K562 (cell line): ENCODE results near the gene BCORL1. TPM values are rescaled to one million over a fixed set of nuclear protein-coding genes. Genes with fewer than 3 reads are reported as not detected.

ENCODE experiments used
- ATAC-seq: fragments of 200-7000 bp; cut with Tn5 transposase; 3 replicates; pipeline ENCODE4 v1.9.1; 2020; ENCODE audit warnings: moderate library complexity
- BruUV-seq: library from RNA; stranded (reverse); fragments of 400-500 nt; replicated peaks from 2 replicates; lab custom pipeline; 2021; lab: Mats Ljungman, UMichigan
- CTCF ChIA-PET: fragments of 300-600 bp; formaldehyde crosslinking; extraction: SDS; loops from one replicate; lab custom pipeline; 2021; ENCODE audit warnings: low intra/inter-chr PET ratio; lab: Yijun Ruan, JAX
- POLR2A ChIA-PET: fragments of 300-600, 350-650 bp; sonication (Branson Sonifier 250); formaldehyde crosslinking; extraction: SDS; loops from one replicate; lab custom pipeline; 2021; ENCODE audit warnings: antibody characterized with exemption, inconsistent platforms; lab: Yijun Ruan, JAX
- DNase-seq, 4 experiments: peaks; one replicate each; pipeline versions ENCODE4 v3.0.0 to v3.0.0-alpha.2; 2011 to 2018; ENCODE audit warnings: low spot score in 3 of 4, mixed read lengths in 3 of 4; ENCODE audit errors: extremely low read depth in 1 of 4
- FAIRE-seq: peaks from 2 replicates; lab custom pipeline; 2011; peaks lifted over from hg19 to GRCh38; lab: Jason Lieb, UNC
- H2AFZ ChIP-seq: 2 replicates; pipeline ENCODE4 v1.6.0; 2011; ENCODE audit warnings: low read depth, low read length, control low read depth, inconsistent platforms
- H3K27ac ChIP-seq: fragments of 200-600 bp; 3 replicates; pipeline ENCODE4 v1.8.0; 2011; ENCODE audit warnings: low read depth, mild to moderate bottlenecking, control low read depth, inconsistent platforms, low read length, moderate library complexity, mixed read lengths; ENCODE audit errors: extremely low read depth
- H3K27me3 ChIP-seq, 2 experiments: fragments of 300-600 bp in 1 of 2; 2 replicates in 1 of 2; 3 replicates in 1 of 2; pipeline versions ENCODE4 v1.6.0 to v1.8.0; 2011; ENCODE audit warnings: inconsistent platforms in 2 of 2, low read length in 2 of 2, mild to moderate bottlenecking in 1 of 2, mixed read lengths in 1 of 2, moderate library complexity in 1 of 2; ENCODE audit not compliant: control insufficient read depth in 2 of 2, insufficient read depth in 2 of 2
- H3K36me3 ChIP-seq: fragments of 300-600 bp; 3 replicates; pipeline ENCODE4 v1.8.0; 2011; ENCODE audit warnings: mild to moderate bottlenecking, low read length, inconsistent platforms; ENCODE audit not compliant: control insufficient read depth, insufficient read depth
- H3K4me1 ChIP-seq, 2 experiments: fragments of 200-600 bp in 1 of 2; replicated peaks in 1 of 2; 2 replicates in 1 of 2; 3 replicates in 1 of 2; pipeline versions ENCODE4 v1.5.1 to v1.8.0; 2011; ENCODE audit warnings: inconsistent platforms in 2 of 2, low read length in 2 of 2, mild to moderate bottlenecking in 1 of 2, mixed read lengths in 1 of 2, moderate library complexity in 1 of 2; ENCODE audit not compliant: control insufficient read depth in 2 of 2, insufficient read depth in 2 of 2
- H3K4me2 ChIP-seq: 2 replicates; pipeline ENCODE4 v1.6.1; 2011; ENCODE audit warnings: low read length, control low read depth, inconsistent platforms, mixed read lengths; ENCODE audit not compliant: insufficient read depth
- H3K4me3 ChIP-seq: fragments of 200-600 bp; sonication (generic), shearing (Covaris generic); 2 replicates; pipeline ENCODE4 v1.5.1; 2016; ENCODE audit warnings: control low read depth, inconsistent platforms
- H3K79me2 ChIP-seq: fragments of 200-600 bp; 3 replicates; pipeline ENCODE4 v1.8.0; 2011; ENCODE audit warnings: low read length, inconsistent platforms; ENCODE audit not compliant: control insufficient read depth, insufficient read depth
- H3K9ac ChIP-seq, 2 experiments: 2 replicates each; pipeline versions ENCODE4 v1.6.0 to v1.6.1; 2011; ENCODE audit warnings: low read depth in 2 of 2, low read length in 2 of 2, control low read depth in 1 of 2, inconsistent platforms in 1 of 2, mild to moderate bottlenecking in 1 of 2, mixed read lengths in 1 of 2; ENCODE audit not compliant: insufficient read depth in 1 of 2
- H3K9me1 ChIP-seq: one replicate; pipeline ENCODE4 v1.6.0; 2011; ENCODE audit warnings: inconsistent platforms, mild to moderate bottlenecking, low read length, moderate library complexity; ENCODE audit not compliant: control insufficient read depth, insufficient read depth
- H3K9me3 ChIP-seq: replicated peaks from 2 replicates; pipeline ENCODE4 v1.5.1; 2011; ENCODE audit warnings: low read depth, low read length, inconsistent platforms; ENCODE audit not compliant: control insufficient read depth, insufficient read depth
- H4K20me1 ChIP-seq: replicated peaks from 2 replicates; pipeline ENCODE4 v1.6.1; 2011; ENCODE audit warnings: low read length, inconsistent platforms, mixed read lengths; ENCODE audit not compliant: control insufficient read depth, insufficient read depth
- DEAF1 ChIP-seq: fragments of 450-650 bp; formaldehyde crosslinking; IDR thresholded peaks from 2 replicates; pipeline ENCODE4 v1.4.0; 2020; ENCODE audit warnings: mild to moderate bottlenecking, moderate library complexity
- HDAC8 ChIP-seq: fragments of 450-650 bp; IDR thresholded peaks from 2 replicates; pipeline ENCODE4 v1.6.1; 2016; ENCODE audit warnings: mild to moderate bottlenecking, missing genetic modification characterization, moderate library complexity, missing compliant biosample characterization
- KLF10 ChIP-seq: fragments of 250-450 bp; sonication (Bioruptor Pico); IDR thresholded peaks from 2 replicates; pipeline ENCODE4 v1.6.1; 2021; ENCODE audit warnings: matching md5 sums
- KLF6 ChIP-seq: fragments of 250-450 bp; sonication (Bioruptor Pico); IDR thresholded peaks from 2 replicates; pipeline ENCODE4 v1.4.0; 2020; ENCODE audit warnings: mild to moderate bottlenecking, moderate library complexity, borderline replicate concordance
- RBM25 ChIP-seq: fragments of 200-400 bp; formaldehyde crosslinking; IDR thresholded peaks from 2 replicates; pipeline ENCODE4 v1.6.1; 2018; ENCODE audit warnings: low read length, low read depth, moderate library complexity; ENCODE audit not compliant: severe bottlenecking
- TRIM28 ChIP-seq: fragments of 450-650 bp; IDR thresholded peaks from 2 replicates; pipeline ENCODE4 v1.6.1; 2017
- TSHZ1 ChIP-seq: fragments of 250-450 bp; sonication (Bioruptor Pico); IDR thresholded peaks from 2 replicates; pipeline ENCODE4 v1.4.0; 2020; ENCODE audit warnings: mild to moderate bottlenecking, moderate library complexity
- ZFP91 ChIP-seq: sonication (generic); formaldehyde crosslinking; IDR thresholded peaks from 2 replicates; pipeline ENCODE4 v1.8.0; 2022; ENCODE audit warnings: mild to moderate bottlenecking, missing genetic modification reagents
- ZNF592 ChIP-seq: fragments of 450-650 bp; IDR thresholded peaks from 2 replicates; pipeline ENCODE4 v1.6.1; 2017; ENCODE audit warnings: antibody characterized with exemption, mild to moderate bottlenecking
- ZNF830 ChIP-seq: fragments of 250-450 bp; sonication (Bioruptor Pico); IDR thresholded peaks from 2 replicates; pipeline ENCODE4 v1.5.0; 2021; ENCODE audit warnings: mild to moderate bottlenecking
- WGBS: fragments of 100-300 bp; shearing (Covaris generic); methylation state at CpG from one replicate; pipeline ENCODE4 v1.1.6; 2016; ENCODE audit warnings: low coverage, mixed read lengths; ENCODE audit not compliant: insufficient coverage; ENCODE audit errors: missing lambda C conversion rate; 5-methylcytosine and 5-hydroxymethylcytosine counted together
- in situ Hi-C: fragments of 300-500 bp; cut with MboI; formaldehyde crosslinking; loops from 4 replicates; pipeline ENCODE4 v1.15.0; 2018; ENCODE audit warnings: inconsistent platforms, mixed read lengths
- intact Hi-C: fragments of 100-400 bp; cut with micrococcal nuclease; formaldehyde crosslinking; loops from 2 replicates; pipeline ENCODE4 v1.14.2; 2022
- polyA plus RNA-seq, 8 experiments: library from polyadenylated mRNA; depleted of rRNA in 4 of 8; stranded (reverse) in 5 of 8; unstranded in 3 of 8; fragments of >200 nt; fragmentation: Nextera tagmentation in 2 of 8; fragmentation: Illumina TruSeq in 1 of 8; extraction: Ambion mirVana in 2 of 8; extraction: Trizol in 1 of 8; gene quantifications; 2 replicates each; pipeline versions ENCODE4 v1.2.1 to v1.2.3, GENCODE V29; 2011 to 2014; ENCODE audit warnings: inconsistent platforms in 1 of 8, missing spikeins in 1 of 8
- total RNA-seq, 7 experiments: library from RNA; depleted of rRNA in 6 of 7; stranded (reverse); fragments of >200 nt in 6 of 7; fragmentation: Illumina TruSeq in 2 of 7; extraction: Trizol in 2 of 7; gene quantifications; 2 replicates each; pipeline versions ENCODE4 v1.2.1 to v1.2.3, GENCODE V29; 2011 to 2021; ENCODE audit warnings: low replicate concordance in 1 of 7

The BCORL1 gene
- total and polyA plus RNA-seq, 9 of the 15 experiments (the other 6 are each of a cell fraction or from before 2014, with no cell fraction given) = 0.48 to 29.6 (median 2.1) TPM

GRCh38 chrX:130030826-130031225 lies 48.4 kb downstream of the BCORL1 start (continued):
- no peak for TF ChIP-seq HDAC8 (tag)
- no peak for TF ChIP-seq RBM25
- no peak for TF ChIP-seq ZFP91 (CRISPR knock-in tag)
- TF ChIP-seq TRIM28 = no peak
- TF ChIP-seq KLF6 (CRISPR knock-in tag) = no peak

GRCh38 chrX:130032552-130032951 lies 50.1 kb downstream of the BCORL1 start:
- H4K20me1 ChIP-seq = no peaks in the 10 kb centered on the region
- no peaks in the 10 kb centered on the region for H3K4me1 ChIP-seq
- intact Hi-C loops (no loop called here), in situ Hi-C loops (loop anchor here (10.0 kb wide), 1 partner anchor 108 kb away; no protein-coding TSS in a partner anchor)
- FAIRE-seq (no peak), ATAC-seq (no peak), DNase-seq (no peak)
- no peaks in the 10 kb centered on the region for H3K9me3 ChIP-seq
- no peak overlapping the region for H3K9ac ChIP-seq
- H3K27me3 ChIP-seq = no peaks in the 10 kb centered on the region
- H3K79me2 ChIP-seq = no peaks in the 10 kb centered on the region
- H3K36me3 ChIP-seq = peaks cover 77% of the 10 kb centered on the region; the same call in 2 of the 3 replicates
- POLR2A ChIA-PET = interaction anchor here (1.2 kb wide), 1 partner anchor 102 kb away, joined by 3 read pairs; no protein-coding TSS in a partner anchor
- WGBS = 95% methylated on average over 3 of the region's 3 CpGs
- H3K27ac ChIP-seq = no peak overlapping the region
- H3K4me3 ChIP-seq = no peak overlapping the region
- H3K4me2 ChIP-seq = no peak overlapping the region
- CTCF ChIA-PET = interaction anchor here (0.7 kb wide), 1 partner anchor 425 kb away, joined by 3 read pairs; no protein-coding TSS in a partner anchor
- no peaks in the 10 kb centered on the region for H3K9me1 ChIP-seq
- H2AFZ ChIP-seq = no peak overlapping the region
- BruUV-seq = no TSS peak
- TF ChIP-seq ZNF592 (no peak), KLF10 (CRISPR knock-in tag) (no peak), TSHZ1 (CRISPR knock-in tag) (no peak), DEAF1 (CRISPR knock-in tag) (no peak), ZNF830 (no peak)
